GM08714 (cell line): ENCODE results near the gene TASP1.
"Not testable (repeated sequence)": the region's sequence is repeated elsewhere in the genome, so short reads cannot be mapped to it uniquely, and the experiment has no call there.

Source experiments
- H3K4me3 ChIP-seq: fragments of 200-500 bp; sonication (Bioruptor generic); 2 replicates; pipeline ENCODE4 v1.5.1; 2014; ENCODE audit warnings: mild to moderate bottlenecking, low read length, inconsistent platforms
- ZNF274 ChIP-seq: IDR thresholded peaks from 2 replicates; pipeline ENCODE4 v1.6.1; 2012; ENCODE audit warnings: mild to moderate bottlenecking, low read depth, low read length

TASP1 gene

DNA sequence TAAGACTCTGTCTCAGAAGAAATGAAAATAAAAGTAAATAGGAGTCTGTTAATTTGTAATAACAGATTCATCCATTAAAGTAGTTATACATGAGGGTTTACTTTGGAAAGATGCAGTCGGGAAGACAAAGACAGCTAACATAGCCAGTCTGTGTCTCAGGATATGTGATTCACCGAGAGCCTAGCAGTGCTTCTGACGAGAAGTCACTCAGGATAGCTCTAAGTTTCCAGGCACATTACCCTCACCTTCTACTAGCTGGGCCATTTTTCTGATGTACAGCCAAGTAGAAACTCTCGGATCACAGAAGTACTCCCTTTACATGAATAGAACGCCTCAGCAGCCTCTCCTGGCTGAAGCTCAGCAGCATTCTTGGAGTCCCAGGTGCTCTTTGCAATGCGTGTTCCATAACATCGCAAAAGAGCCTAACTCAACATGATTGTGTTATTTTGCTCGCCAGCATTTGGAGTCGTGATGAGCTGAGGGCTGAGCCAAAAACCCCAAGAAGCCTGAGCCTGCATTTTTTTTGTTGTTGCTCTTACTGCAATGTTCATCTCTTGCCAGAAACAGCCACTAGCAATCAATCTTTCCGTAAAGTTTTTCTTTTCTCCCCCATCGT, 22.4 kb upstream of the TASP1 start:
- H3K4me3 ChIP-seq, result no peak overlapping the region
- no peak for TF ChIP-seq ZNF274

DNA sequence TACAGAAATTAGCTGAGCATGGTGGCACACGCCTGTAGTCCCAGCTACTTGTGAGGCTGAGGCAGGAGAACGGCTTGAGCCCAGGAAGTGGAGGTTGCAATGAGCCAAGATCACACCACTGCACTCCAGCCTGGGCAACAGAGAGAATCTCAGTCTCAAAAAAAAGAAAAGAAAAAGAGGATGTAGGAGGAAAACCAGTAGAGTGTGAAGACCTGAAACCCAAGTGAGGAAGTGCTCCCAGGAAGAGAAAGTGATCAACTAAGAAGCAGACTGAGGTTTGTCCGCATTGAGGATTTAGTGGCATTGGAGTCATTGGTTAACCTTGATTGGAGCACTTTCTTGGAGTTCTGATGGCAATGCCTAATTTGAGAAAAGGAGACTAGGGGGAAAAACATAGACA, 20.6 kb upstream of the TASP1 start:
- TF ChIP-seq ZNF274, result no peak
- no peak overlapping the region for H3K4me3 ChIP-seq

DNA sequence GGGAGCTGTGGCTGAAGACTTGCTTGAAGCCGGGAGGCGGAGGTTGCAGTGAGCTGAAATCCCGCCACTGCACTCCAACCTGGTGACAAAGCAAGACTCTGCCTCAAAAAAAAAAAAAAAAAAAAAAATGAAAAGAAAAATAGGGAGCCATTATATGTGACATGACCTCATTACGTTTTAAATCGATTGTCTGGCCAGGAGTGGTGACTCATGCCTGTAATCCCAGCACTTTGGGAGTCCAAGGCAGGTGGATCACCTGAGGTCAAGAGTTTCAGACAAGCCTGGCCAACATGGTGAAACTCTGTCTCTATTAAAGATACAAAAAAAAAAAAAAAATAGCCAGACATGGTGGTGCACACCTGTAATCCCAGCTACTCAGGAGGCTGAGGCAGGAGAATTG, 19.3 kb upstream of the TASP1 start:
- H3K4me3 ChIP-seq, result not testable (repeated sequence)

DNA sequence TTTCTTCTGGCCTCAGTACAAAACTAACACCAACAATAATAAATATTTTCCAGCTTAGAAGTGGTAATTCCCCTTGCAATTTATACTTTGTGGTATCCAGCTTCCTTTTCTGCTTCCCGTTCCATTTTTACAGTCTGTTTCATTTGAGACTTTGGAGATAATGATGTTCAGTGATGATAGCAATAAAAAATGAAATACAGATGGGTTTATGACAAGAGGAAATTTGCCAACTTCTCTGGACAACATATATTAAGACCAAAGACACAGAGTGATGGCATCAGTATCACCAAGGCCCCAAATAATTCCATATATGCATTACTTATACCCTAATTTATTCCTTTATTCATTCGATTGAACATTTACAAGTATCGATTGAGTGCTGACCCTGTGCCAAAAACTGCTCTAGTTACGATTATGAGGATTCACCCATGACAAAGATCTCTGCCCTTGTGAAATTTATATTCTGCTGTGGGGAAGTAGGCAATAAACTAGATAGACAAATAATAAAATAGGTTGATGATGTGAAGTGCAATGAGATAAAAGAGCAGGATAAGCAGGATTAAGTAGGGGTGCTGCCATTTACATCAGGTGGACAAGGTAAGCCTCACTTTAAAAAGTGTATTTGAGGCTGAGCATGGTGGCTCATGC, 18.1 kb upstream of the TASP1 start:
- no peak overlapping the region for H3K4me3 ChIP-seq
- TF ChIP-seq ZNF274, result no peak

DNA sequence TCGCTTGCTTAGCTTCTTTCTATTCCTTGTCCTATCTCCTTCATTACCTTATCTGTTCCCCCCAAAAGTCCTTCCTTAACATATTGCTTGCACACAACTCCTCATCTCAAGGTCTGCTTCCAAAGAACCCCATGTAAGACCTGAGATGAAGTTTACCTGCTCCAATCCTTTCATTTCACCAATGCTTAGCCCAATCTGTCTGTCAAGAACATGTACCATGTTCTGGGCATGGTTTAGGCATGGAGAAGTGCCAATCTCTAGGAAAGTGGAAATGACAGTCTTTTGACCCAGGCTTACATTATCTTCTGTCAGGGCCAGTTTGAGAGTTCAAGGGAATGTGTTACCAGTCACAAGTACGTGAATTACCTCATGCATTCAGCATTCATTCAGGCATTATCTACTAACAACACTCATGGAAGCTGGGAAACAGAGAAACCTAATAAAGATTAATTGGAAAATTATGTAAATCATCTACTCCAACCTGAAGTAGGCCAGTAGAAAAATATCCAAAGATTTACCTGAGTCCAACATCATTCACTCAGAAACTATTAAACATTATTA, 15.8 kb upstream of the TASP1 start:
- no peak for TF ChIP-seq ZNF274
- no peak overlapping the region for H3K4me3 ChIP-seq

DNA sequence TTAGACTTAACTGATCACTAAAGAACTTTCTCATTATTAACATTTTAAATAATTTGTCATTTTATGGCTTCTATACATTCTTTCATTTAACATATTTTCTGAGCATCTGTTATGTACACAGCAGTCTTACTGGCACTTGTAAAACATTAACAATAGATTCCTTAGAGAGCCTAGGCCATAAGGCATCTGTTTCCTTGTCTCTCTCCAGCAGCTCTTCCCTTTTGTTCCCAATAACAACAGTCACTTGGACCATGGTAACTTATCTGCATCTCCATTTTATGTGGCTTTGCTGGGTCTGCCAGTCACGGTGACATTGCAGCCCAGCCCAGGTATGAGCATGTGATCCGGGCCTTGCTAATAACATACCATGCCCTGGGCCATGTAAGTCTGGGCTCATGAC, 11.7 kb upstream of the TASP1 start:
- no peak for TF ChIP-seq ZNF274
- H3K4me3 ChIP-seq, result no peak overlapping the region

DNA sequence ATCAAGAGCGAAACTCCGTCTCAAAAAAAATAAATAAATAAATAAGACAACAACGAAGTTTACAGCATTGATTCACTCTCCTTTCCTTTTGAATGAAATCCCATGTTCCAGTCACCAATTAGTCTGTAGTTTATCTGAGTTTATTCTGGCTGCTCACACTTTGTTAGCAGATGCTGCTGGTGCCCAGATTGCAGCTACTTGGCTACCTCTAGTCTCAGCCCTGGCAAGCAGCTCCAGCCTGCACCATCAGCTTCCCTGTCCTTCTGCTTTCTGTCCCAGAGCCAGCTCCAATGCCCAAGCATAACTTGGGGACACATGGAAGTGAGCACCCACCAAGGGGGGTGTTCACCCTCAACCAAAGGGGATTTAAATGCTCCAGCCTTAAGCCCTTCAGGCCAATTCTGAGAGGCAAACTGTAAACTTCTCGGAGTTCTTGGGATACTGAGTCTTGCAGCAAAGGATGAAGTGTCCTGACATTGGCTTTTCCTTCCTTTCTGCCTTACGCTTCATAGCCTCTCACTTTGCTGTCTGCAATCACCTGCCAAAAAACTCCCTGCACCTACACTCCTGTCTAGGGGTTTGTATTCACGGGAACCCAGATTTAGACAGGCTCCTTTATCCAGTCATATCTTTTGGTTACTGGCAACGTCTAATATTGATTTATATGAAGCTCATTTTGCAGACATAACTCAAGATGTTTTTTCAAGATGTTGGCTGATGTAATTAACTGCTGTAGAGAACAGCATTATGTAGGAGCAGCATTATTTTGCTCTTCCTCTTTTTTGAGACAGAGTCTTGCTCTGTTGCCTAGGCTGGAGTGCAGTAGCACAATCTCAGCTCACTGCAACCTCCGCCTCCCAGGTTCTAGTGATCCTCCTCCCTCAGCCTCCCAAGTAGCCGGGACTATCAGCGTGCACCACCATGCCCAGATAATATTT, 9.8 kb upstream of the TASP1 start:
- TF ChIP-seq ZNF274, result no peak

DNA sequence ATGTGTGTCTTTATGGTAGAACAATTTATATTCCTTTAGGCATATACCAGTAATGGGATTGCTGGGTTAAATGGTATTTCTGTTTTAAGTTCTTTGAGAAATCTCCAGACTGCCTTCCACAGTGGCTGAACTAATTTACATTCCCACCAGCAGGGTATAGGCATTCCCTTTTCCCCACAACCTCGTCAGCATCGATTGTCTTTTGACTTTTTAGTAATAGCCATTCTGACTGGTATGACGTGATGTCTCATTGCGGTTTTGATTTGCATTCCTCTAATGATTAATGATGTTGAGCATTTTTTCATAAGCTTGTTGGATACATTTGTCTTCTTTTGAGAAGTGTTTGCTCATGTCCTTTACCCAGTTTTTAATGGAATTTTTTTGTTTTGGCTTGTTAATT, 5.3 kb upstream of the TASP1 start:
- H3K4me3 ChIP-seq, result no peak overlapping the region
- TF ChIP-seq ZNF274, result no peak

More for the DNA sequence above, 9.8 kb upstream of the TASP1 start:
- H3K4me3 ChIP-seq, result no peak overlapping the region

DNA sequence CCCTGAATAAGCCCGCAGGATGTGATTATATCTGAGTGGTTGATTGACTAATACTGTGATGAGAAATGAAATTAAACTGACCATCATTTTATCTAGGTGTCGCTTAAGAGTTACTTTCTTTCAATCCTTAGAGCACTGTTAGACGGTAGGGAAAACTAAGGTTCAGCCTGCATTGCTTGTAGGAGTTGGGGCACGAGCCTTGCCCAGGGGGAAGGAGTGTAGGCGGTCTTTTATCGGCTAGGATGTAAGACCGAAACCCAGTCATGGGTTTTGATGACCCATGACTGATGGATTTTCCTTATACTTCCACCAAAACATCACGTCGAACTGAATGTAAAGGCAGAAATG, 392 bp upstream of the TASP1 start:
- no peak for TF ChIP-seq ZNF274
- H3K4me3 ChIP-seq, result peak overlapping the region; percentile 88

DNA sequence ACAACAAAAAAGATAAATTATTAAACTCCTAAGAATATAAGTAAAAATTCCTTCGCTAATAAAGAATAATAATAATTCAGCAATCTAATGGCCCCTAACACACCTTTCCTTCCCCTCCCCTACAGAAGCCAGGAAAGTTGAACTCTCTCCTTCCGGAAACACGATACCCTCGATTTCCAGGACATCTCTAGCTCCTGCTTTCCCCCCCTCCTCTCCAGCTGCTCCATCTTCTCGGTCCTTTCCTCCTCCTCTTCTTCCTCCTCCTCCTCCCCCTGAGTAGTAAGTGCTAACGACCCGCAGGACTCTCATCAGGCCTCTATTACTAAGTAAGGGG, 603 bp downstream of the TASP1 start:
- TF ChIP-seq ZNF274, result no peak
- H3K4me3 ChIP-seq, result peak overlapping the region; percentile 88

DNA sequence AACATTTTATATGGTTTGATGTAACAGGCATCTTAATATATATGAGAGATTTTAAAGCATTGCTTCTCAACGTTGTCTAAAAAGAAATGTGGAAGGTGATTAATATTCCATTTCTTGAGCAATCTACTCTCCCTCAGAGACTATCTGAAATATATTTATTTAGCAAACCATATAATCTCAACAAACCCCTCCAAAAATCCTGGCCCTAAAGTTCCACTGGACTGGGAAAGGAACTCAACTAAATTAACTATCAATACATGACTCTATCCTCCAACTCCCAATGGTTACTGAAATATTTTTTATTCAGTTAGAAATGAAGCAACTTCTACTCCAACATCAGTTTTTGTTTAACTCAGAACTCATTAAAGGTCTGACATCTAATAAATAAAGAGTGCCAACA, 6.3 kb downstream of the TASP1 start:
- no peak overlapping the region for H3K4me3 ChIP-seq
- TF ChIP-seq ZNF274, result no peak

DNA sequence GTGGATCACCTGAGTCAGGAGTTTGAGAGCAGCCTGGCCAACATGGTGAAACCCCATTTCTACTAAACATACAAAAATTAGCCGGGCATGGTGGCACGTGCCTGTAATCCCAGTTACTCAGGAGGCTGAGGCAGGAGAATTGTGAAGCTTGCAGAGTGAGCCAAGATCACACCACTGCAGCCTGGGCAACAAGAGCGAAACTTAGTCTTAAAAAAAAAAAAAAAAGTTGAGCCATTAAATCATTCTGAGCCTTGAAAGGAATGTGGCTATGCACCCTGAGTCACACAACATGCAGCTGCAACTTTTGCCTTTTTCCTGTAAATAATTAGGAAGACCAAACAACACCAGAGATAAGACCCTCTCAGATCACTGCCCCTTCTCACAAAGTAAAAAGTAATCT, 11.2 kb downstream of the TASP1 start:
- H3K4me3 ChIP-seq, result not testable (repeated sequence)

DNA sequence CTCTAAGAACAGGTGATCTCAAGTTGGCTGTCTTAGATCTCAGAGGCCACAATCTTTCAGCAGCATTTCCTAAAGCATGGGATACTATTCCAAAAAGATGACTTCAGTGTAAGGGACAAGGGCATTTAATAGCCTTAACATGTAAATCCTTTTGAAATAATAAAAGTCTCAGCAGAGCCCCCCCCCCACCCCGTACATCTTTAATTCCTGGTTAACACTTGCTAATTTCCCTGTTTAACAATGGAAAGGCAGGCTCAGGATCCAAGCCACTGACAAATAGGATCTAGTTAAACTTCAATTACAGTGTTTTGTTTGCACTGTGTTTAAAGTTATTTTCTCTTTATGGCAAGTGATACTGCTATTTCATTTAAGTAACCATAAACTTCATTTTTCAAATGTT, 12.0 kb downstream of the TASP1 start:
- H3K4me3 ChIP-seq, result no peak overlapping the region
- TF ChIP-seq ZNF274, result no peak

DNA sequence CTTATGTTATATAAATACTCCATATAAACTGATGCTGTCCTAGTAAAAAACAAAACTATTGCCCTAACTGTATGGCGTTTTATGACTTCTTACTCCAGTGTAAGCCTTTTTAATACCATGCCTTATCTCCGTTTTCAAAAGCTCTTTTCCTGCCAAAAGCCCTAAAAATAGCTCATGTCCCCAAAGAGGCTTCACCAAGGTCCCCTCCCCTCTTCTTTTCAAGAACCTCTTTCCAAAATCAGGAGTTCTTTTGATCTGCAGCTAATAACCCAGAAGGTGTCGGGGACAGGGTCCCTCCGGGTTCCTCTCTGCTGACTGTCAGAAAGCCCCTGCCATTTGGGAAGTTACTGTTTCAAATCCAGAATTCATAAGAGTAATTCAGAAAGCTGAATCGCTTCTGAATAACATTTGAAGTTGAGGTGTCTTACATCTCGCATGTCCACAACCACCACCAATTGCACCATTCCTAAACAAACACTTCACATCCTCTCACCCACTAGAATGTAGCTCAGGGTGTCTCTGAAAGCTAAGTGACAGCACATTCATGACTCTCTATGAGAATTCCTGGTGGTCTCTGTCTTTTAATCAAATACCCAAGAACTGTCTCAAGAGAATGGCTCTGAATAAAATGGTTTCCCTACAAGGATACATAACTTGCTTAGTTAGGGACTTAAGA, 13.3 kb downstream of the TASP1 start:
- no peak for TF ChIP-seq ZNF274
- no peak overlapping the region for H3K4me3 ChIP-seq

DNA sequence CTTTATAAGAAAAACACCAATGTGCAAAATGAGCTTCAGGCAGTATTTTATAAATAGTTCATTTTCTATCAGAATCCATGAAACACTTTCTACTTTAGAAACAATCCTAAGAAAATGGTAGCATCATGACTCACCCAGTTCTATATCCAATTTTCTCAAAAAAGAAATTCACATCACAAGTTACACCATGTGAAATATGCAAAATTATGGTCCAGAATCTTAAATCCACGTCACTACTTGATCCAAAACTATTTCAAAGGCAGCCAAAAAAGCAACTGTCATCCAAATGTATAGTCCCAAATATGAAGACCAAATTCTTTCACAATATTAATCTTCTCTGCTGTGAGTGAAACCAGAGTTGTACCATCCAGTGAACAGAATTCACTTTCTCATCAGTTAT, 19.3 kb downstream of the TASP1 start:
- H3K4me3 ChIP-seq, result not testable (repeated sequence)

DNA sequence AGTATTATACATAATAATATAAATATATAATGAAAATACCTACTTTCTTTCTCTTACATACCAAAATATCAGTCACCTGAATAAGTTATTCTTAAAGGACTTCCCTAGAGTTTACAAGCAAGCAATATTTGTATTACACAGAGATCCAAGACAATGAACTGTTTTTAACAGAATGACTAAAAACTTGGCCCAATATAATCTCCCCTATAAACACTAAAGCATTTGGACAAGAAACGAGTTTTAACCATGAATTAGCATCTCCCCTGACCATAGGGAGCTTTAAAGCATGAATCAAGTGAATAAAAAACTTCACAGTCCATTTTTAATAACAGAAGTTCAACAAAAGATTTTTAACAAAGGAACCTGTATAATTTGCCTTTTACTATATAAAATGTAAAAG, 20.3 kb downstream of the TASP1 start:
- not testable (repeated sequence) for H3K4me3 ChIP-seq

DNA sequence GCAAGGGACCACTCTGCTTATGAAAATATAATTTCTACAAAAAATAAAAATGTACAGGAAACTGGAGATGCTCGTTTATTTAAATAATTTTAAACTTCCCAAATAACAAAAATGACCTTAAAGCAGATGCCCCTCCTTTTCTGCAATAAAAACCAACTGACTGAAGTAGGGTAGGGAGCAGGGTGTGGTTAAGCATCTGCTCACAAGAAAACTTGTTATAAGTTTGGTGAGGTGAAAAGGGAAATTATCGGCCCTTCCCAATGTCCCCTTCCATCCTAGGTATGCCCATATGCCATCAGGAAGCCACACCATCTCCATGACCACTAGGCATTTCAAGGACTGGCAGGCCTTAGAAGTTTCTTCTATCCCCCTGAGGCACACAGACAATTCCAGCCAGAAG, 21.1 kb downstream of the TASP1 start:
- not testable (repeated sequence) for H3K4me3 ChIP-seq

DNA sequence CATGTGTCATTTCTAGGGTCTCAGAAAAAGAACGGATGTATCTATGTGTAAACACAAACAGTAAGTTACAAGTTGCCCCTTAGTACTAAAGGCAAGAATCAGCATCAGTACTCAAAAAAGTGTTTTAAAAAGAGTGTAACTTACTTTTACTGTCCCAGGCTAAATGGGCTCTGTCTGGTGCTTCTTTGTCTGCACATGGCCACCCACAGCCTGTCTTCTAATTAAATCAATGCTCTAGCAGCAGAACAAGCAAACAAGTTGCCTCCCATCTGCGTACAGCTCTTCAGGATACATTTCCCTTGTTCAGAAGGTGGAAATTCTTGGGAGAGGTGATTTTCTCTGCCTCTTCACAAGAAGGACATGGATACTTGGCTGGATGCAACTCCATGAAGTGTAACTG, 22.0 kb downstream of the TASP1 start:
- H3K4me3 ChIP-seq, result not testable (repeated sequence)
